Right lobe of liver (tissue), 4 donors: ENCODE data around the gene GTF2IRD1.

Source experiments
- POLR2A ChIP-seq: fragments of 450-650 bp; IDR thresholded peaks from one replicate; pipeline ENCODE4 v1.6.1; 2017; ENCODE audit warnings: antibody characterized with exemption, mild to moderate bottlenecking
- TF ChIP-seq, protein P1 (sequence below), 4 donors: fragments of 200-600 bp in 3 of 4; fragments of 450-650 bp in 1 of 4; IDR thresholded peaks; one replicate each; pipeline versions ENCODE4 v1.5.1 to v1.8.0; 2016 to 2022; ENCODE audit warnings: antibody characterized with exemption in 4 of 4, mild to moderate bottlenecking in 2 of 4
- donor health status: DM: no; HTN: no; CAD: no.
- donor health status: DM: no; HTN: no; CAD: no.
- donor health status: DM: no; HTN: yes; CAD: no.

DNA sequence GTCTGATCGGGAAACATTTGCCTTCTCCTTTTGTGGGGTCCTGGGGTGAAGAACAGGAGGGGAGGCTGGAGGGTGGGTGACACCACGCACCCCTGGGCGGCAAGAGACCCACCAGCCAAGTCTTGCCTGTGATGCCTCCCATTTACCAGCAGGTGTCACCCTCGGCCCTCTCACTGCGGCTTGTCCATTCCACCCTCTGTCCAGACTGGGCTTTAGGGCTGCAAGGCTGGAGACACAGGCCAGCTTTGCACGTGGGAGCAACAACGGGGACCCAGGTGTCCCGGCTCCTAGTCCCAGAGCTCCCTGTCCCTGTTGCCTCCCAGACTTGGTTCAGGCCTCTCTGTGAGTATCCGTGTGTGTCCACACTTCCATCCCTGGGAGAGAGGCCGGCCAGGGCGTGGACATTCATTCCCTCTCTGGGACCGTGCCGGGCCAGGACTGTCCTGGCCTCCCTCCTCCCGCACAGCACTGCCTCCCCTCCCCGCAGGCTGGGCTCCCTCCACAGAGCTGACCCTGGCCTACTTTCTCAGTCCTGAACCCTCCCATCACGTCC lies 36.2 kb upstream of the GTF2IRD1 start:
- TF ChIP-seq, protein P1, sequence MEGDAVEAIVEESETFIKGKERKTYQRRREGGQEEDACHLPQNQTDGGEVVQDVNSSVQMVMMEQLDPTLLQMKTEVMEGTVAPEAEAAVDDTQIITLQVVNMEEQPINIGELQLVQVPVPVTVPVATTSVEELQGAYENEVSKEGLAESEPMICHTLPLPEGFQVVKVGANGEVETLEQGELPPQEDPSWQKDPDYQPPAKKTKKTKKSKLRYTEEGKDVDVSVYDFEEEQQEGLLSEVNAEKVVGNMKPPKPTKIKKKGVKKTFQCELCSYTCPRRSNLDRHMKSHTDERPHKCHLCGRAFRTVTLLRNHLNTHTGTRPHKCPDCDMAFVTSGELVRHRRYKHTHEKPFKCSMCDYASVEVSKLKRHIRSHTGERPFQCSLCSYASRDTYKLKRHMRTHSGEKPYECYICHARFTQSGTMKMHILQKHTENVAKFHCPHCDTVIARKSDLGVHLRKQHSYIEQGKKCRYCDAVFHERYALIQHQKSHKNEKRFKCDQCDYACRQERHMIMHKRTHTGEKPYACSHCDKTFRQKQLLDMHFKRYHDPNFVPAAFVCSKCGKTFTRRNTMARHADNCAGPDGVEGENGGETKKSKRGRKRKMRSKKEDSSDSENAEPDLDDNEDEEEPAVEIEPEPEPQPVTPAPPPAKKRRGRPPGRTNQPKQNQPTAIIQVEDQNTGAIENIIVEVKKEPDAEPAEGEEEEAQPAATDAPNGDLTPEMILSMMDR (IDR thresholded peaks at IDR 0.05): peak; percentile 92 to 97 (median 96)
- no peak for TF ChIP-seq POLR2A
